ES-I3 (cell line): ENCODE data around the gene CCR2.

Experiments used
- H3K36me3 ChIP-seq: 2 replicates; pipeline ENCODE4 v1.6.1; 2013; ENCODE audit warnings: mild to moderate bottlenecking, low read length, control low read depth, moderate library complexity; ENCODE audit not compliant: insufficient read depth
- H3K4me1 ChIP-seq: 2 replicates; pipeline ENCODE4 v1.6.1; 2013; ENCODE audit warnings: mild to moderate bottlenecking, control low read depth, low read length; ENCODE audit not compliant: insufficient read depth
- H3K9ac ChIP-seq: 2 replicates; pipeline ENCODE4 v1.6.1; 2013; ENCODE audit warnings: low read depth, mild to moderate bottlenecking, low read length, moderate library complexity
- H3K9me3 ChIP-seq: 2 replicates; pipeline ENCODE4 v1.6.1; 2013; ENCODE audit warnings: mild to moderate bottlenecking, low read length, moderate library complexity; ENCODE audit not compliant: control insufficient read depth, insufficient read depth

The CCR2 gene

DNA sequence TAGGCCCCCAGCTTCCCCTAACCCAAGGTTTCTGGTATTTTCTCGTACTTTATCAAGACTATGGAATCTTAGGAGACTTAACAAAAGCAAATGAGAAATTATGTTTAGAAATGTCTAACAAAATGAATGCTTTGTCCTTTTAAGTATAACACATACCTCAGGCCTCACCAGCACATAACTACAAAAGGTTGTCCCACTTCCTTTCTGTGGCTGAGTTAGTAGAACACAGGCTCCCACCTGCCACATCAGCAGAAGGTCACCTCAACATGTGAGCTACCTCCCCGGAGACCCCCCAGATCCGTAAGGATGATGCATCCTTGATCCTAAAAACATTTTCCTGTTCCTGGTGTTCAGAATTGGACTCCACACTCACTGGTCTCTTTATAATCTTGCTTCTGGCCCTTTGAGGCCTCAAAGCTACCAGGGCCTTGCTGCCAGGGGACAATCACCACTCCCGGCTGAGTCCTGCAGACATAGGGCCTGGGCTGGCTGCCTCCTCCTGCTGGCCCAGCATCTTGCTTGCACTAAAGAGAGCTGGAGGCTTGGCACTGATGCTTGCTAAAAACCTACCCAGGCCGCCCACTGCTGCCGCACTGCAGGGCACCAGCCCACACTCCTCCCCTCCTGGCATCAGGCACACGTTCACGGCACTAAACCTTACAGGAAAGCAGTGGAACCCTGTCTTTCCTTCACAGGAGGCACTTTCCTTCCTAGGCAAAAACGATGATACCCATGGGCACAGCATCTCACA is 56.0 kb downstream of the CCR2 start:
- no peak overlapping the region for H3K9ac ChIP-seq
- no peaks in the 10 kb centered on the region; the same call in 1 of the 2 replicates for H3K4me1 ChIP-seq
- H3K9me3 ChIP-seq, result no peaks in the 10 kb centered on the region
- H3K36me3 ChIP-seq, result no peaks in the 10 kb centered on the region
